K562 (cell line): ENCODE measurements around the gene LENG9. TPM values are rescaled to one million over a fixed set of nuclear protein-coding genes. Genes with fewer than 3 reads are reported as not detected.

Experiments used
- ARID4B ChIP-seq: sonication (generic); formaldehyde crosslinking; IDR thresholded peaks from 2 replicates; pipeline ENCODE4 v1.8.0; 2022; ENCODE audit warnings: mild to moderate bottlenecking, missing genetic modification reagents
- polyA plus RNA-seq, 8 experiments: library from polyadenylated mRNA; depleted of rRNA in 4 of 8; stranded (reverse) in 5 of 8; unstranded in 3 of 8; fragments of >200 nt; fragmentation: Nextera tagmentation in 2 of 8; fragmentation: Illumina TruSeq in 1 of 8; extraction: Ambion mirVana in 2 of 8; extraction: Trizol in 1 of 8; gene quantifications; 2 replicates each; pipeline versions ENCODE4 v1.2.1 to v1.2.3, GENCODE V29; 2011 to 2014; ENCODE audit warnings: inconsistent platforms in 1 of 8, missing spikeins in 1 of 8
- total RNA-seq, 7 experiments: library from RNA; depleted of rRNA in 6 of 7; stranded (reverse); fragments of >200 nt in 6 of 7; fragmentation: Illumina TruSeq in 2 of 7; extraction: Trizol in 2 of 7; gene quantifications; 2 replicates each; pipeline versions ENCODE4 v1.2.1 to v1.2.3, GENCODE V29; 2011 to 2021; ENCODE audit warnings: low replicate concordance in 1 of 7
- TF ChIP-seq, protein P1 (sequence below): fragments of 450-650 bp; IDR thresholded peaks from 2 replicates; pipeline ENCODE4 v1.6.1; 2016; ENCODE audit warnings: low read depth

Gene LENG9
- total and polyA plus RNA-seq, 9 of the 15 experiments (the other 6 are each of a cell fraction or from before 2014, with no cell fraction given): 0.06 to 0.64 (median 0.33) TPM; not detected in 1

- TF ChIP-seq ARID4B: no peak
- TF ChIP-seq, protein P1, sequence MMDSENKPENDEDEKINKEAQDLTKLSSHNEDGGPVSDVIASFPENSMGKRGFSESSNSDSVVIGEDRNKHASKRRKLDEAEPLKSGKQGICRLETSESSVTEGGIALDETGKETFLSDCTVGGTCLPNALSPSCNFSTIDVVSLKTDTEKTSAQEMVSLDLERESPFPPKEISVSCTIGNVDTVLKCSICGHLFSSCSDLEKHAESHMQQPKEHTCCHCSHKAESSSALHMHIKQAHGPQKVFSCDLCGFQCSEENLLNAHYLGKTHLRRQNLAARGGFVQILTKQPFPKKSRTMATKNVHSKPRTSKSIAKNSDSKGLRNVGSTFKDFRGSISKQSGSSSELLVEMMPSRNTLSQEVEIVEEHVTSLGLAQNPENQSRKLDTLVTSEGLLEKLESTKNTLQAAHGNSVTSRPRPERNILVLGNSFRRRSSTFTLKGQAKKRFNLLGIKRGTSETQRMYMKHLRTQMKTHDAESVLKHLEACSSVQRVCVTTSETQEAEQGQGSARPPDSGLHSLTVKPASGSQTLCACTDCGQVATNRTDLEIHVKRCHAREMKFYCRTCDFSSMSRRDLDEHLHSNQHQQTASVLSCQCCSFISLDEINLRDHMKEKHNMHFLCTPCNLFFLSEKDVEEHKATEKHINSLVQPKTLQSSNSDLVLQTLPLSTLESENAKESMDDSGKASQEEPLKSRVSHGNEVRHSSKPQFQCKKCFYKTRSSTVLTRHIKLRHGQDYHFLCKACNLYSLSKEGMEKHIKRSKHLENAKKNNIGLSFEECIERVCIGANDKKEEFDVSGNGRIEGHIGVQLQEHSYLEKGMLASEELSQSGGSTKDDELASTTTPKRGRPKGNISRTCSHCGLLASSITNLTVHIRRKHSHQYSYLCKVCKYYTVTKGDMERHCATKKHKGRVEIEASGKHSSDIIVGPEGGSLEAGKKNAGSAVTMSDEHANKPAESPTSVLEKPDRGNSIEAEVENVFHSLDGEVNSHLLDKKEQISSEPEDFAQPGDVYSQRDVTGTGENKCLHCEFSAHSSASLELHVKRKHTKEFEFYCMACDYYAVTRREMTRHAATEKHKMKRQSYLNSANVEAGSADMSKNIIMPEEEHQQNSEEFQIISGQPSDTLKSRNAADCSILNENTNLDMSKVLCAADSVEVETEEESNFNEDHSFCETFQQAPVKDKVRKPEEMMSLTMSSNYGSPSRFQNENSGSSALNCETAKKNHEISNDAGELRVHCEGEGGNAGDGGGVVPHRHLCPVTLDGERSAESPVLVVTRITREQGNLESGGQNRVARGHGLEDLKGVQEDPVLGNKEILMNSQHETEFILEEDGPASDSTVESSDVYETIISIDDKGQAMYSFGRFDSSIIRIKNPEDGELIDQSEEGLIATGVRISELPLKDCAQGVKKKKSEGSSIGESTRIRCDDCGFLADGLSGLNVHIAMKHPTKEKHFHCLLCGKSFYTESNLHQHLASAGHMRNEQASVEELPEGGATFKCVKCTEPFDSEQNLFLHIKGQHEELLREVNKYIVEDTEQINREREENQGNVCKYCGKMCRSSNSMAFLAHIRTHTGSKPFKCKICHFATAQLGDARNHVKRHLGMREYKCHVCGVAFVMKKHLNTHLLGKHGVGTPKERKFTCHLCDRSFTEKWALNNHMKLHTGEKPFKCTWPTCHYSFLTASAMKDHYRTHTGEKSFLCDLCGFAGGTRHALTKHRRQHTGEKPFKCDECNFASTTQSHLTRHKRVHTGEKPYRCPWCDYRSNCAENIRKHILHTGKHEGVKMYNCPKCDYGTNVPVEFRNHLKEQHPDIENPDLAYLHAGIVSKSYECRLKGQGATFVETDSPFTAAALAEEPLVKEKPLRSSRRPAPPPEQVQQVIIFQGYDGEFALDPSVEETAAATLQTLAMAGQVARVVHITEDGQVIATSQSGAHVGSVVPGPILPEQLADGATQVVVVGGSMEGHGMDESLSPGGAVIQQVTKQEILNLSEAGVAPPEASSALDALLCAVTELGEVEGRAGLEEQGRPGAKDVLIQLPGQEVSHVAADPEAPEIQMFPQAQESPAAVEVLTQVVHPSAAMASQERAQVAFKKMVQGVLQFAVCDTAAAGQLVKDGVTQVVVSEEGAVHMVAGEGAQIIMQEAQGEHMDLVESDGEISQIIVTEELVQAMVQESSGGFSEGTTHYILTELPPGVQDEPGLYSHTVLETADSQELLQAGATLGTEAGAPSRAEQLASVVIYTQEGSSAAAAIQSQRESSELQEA: no peak
Measured at GRCh38 chr19:54416695-54417491, 46.7 kb downstream of the LENG9 start (continued).
